Measurements from ENCODE around the gene MGAT4A. TPM values are rescaled to one million over a fixed set of nuclear protein-coding genes. Genes with fewer than 3 reads are reported as not detected.

The MGAT4A gene
- total and polyA plus RNA-seq, 9 of the 15 experiments (the other 6 are each of a cell fraction or from before 2014, with no cell fraction given), result 0.03 to 0.53 (median 0.18) TPM; not detected in 2

GRCh38 chr2:98569197-98569793, 161.6 kb downstream of the MGAT4A start (continued):
- TF ChIP-seq MGA (IDR thresholded peaks at IDR 0.05) (no peak), RAD21 (CRISPR knock-in tag; conservative IDR thresholded peaks at IDR 0.05 in 1 of 2, IDR thresholded peaks at IDR 0.05 in 1 of 2) (peak; percentile 24 to 63; a peak in 3 of 4 replicates), HNRNPL (IDR thresholded peaks at IDR 0.05; ENCODE audit: low read depth, low read length) (no peak), ZNF444 (CRISPR knock-in tag; IDR thresholded peaks at IDR 0.05) (no peak), ZNF175 (CRISPR knock-in tag; IDR thresholded peaks at IDR 0.05; ENCODE audit: low read depth) (no peak), MYNN (IDR thresholded peaks at IDR 0.05) (no peak), MYNN (CRISPR knock-in tag; IDR thresholded peaks at IDR 0.05) (no peak), ZFP30 (CRISPR knock-in tag; IDR thresholded peaks at IDR 0.05; ENCODE audit: borderline replicate concordance) (no peak), NR4A1 (CRISPR knock-in tag; IDR thresholded peaks at IDR 0.05) (no peak), NR4A1 (tag; IDR thresholded peaks at IDR 0.05) (no peak), KLF16 (IDR thresholded peaks at IDR 0.05) (0 out of 2 replicates have a peak, but pooled peaks have one; percentile 23), CTCF (IDR thresholded peaks at IDR 0.05 in 2 of 3, conservative IDR thresholded peaks at IDR 0.05 in 1 of 3; ENCODE audit: insufficient read depth in 2 of 3, low read depth in 1 of 3, low read length in 3 of 3) (peak; percentile 84 to 96 (median 95)), KDM5B (IDR thresholded peaks at IDR 0.05; ENCODE audit: insufficient replicate concordance, low read depth, low read length) (no peak)

Measured in K562 (cell line).